ENCODE data around the gene MACO1. TPM values are rescaled to one million over a fixed set of nuclear protein-coding genes. Genes with fewer than 3 reads are reported as not detected.
"Not testable (repeated sequence)": the region's sequence is repeated elsewhere in the genome, so short reads cannot be mapped to it uniquely, and the experiment has no call there.

Gene MACO1
- total and polyA plus RNA-seq, 9 of the 15 experiments (the other 6 are each of a cell fraction or from before 2014, with no cell fraction given), result 4.6 to 28.4 (median 21.7) TPM

DNA sequence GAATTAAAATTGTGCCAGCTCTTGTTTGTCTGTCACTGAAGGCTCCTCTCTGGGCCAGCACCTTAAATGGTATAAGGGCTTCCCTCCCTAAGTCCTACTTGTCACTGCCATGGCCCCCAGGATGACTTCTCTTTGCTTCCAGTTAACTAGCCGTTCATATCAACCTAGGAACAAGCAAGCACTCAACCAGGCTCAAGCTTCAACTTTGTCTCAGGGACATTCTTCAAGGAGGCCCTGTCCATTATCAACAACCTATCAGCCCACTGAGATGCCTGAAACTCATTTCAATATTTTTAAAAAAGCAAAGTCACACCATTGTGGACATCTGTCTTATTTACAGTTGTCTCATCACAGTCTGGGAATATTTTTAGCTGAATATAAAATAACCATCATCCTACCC lies 11.4 kb upstream of the MACO1 start:
- ChIA-PET POLR2A (interaction anchor here (1.2 kb wide), 1 partner anchor 15 kb away, joined by 4 read pairs; no protein-coding TSS in a partner anchor), CTCF (ENCODE audit: low intra/inter-chr PET ratio) (interaction anchor here (0.6 kb wide), 1 partner anchor 9 kb away, joined by 3 read pairs; no protein-coding TSS in a partner anchor)
- in situ Hi-C loops (cut with MboI); H3K9me1 ChIP-seq (ENCODE audit: control insufficient read depth, insufficient read depth, low read length); H3K79me2 ChIP-seq (ENCODE audit: control insufficient read depth, insufficient read depth, low read length); H2AFZ ChIP-seq (ENCODE audit: low read depth, low read length); BruUV-seq (replicated peaks); H3K36me3 ChIP-seq (ENCODE audit: control insufficient read depth, insufficient read depth, low read length); H3K27me3 ChIP-seq (ENCODE audit: control insufficient read depth in 2 of 2, insufficient read depth in 2 of 2, low read length in 2 of 2); H4K20me1 ChIP-seq (replicated peaks; ENCODE audit: control insufficient read depth, insufficient read depth, low read length); H3K9me3 ChIP-seq (replicated peaks; ENCODE audit: control insufficient read depth, insufficient read depth, low read depth, low read length); H3K4me3 ChIP-seq; intact Hi-C loops (cut with micrococcal nuclease): not testable (repeated sequence)
- H3K4me2 ChIP-seq (ENCODE audit: insufficient read depth, low read length), result peak overlapping the region; percentile 55
- ATAC-seq (peak; percentile 16), DNase-seq (ENCODE audit: extremely low read depth in 1 of 4, low spot score in 3 of 4) (peak in 1 of 4 experiments; percentile 55), FAIRE-seq (peak; percentile 61)
- 17% methylated on average over 1 of the region's 1 CpG for WGBS (ENCODE audit: insufficient coverage, low coverage, missing lambda C conversion rate)
- TF ChIP-seq, protein P1, sequence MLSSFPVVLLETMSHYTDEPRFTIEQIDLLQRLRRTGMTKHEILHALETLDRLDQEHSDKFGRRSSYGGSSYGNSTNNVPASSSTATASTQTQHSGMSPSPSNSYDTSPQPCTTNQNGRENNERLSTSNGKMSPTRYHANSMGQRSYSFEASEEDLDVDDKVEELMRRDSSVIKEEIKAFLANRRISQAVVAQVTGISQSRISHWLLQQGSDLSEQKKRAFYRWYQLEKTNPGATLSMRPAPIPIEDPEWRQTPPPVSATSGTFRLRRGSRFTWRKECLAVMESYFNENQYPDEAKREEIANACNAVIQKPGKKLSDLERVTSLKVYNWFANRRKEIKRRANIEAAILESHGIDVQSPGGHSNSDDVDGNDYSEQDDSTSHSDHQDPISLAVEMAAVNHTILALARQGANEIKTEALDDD (IDR thresholded peaks at IDR 0.05), result peak; percentile 61; the same call in 1 of the 2 replicates
- peak overlapping the region in 1 of 2 experiments; percentile 34; a peak in 2 of 4 replicates for H3K9ac ChIP-seq (ENCODE audit: insufficient read depth in 1 of 2, low read depth in 2 of 2, low read length in 2 of 2)
- peak overlapping the region; percentile 41; the same call in 2 of the 3 replicates for H3K27ac ChIP-seq (ENCODE audit: extremely low read depth, low read depth, low read length)
- H3K4me1 ChIP-seq (replicated peaks in 1 of 2; ENCODE audit: control insufficient read depth in 2 of 2, insufficient read depth in 2 of 2, low read length in 2 of 2), result peaks cover 21 to 24% of the 10 kb centered on the region in 2 experiments; a peak in 4 of 5 replicates

DNA sequence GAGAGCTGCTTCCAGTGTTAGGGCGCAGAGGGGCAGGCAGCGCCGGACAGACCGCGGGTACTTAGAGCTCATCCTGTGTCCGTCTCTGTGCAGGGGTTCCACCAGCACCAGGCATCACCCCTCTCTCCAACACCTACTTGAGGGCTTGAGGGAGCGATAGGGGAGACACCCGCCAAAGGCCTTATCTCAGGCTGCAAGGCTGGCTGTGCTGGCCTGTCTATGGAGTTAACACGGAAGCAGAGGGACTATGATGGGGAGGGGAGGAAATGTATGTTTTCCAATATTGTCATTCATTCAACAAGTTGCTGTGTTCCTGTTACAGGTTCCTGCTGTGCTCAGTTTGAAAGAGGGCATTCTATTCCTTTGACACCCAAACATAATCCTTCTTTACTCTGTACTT lies 10.0 kb upstream of the MACO1 start, which contains the start of gene RHCE:
RHCE (minus strand) TSS at position 111 of the 400 bp plus-strand sequence; CDS start at position 72, 39 bp downstream.
- H3K9me1 ChIP-seq (ENCODE audit: control insufficient read depth, insufficient read depth, low read length); BruUV-seq (replicated peaks); H4K20me1 ChIP-seq (replicated peaks; ENCODE audit: control insufficient read depth, insufficient read depth, low read length); H3K9me3 ChIP-seq (replicated peaks; ENCODE audit: control insufficient read depth, insufficient read depth, low read depth, low read length); intact Hi-C loops (cut with micrococcal nuclease); in situ Hi-C loops (cut with MboI); H3K79me2 ChIP-seq (ENCODE audit: control insufficient read depth, insufficient read depth, low read length); H3K36me3 ChIP-seq (ENCODE audit: control insufficient read depth, insufficient read depth, low read length); H3K27me3 ChIP-seq (ENCODE audit: control insufficient read depth in 2 of 2, insufficient read depth in 2 of 2, low read length in 2 of 2); DNase-seq (ENCODE audit: extremely low read depth in 1 of 4, low spot score in 3 of 4); CTCF ChIA-PET (ENCODE audit: low intra/inter-chr PET ratio); TF ChIP-seq TEAD4 (CRISPR knock-in tag; IDR thresholded peaks at IDR 0.05; ENCODE audit: borderline replicate concordance): not testable (repeated sequence)
- ATAC-seq (peak; percentile 92), FAIRE-seq (peak; percentile 99)
- peak within 1 kb of the TSS; percentile 64 for H2AFZ ChIP-seq (ENCODE audit: low read depth, low read length)
- H3K4me2 ChIP-seq (ENCODE audit: insufficient read depth, low read length), result peak within 1 kb of the TSS; percentile 72
- WGBS (ENCODE audit: insufficient coverage, low coverage, missing lambda C conversion rate), result 4% methylated on average over 8 of the region's 9 CpGs
- peaks cover 20 to 21% of the 10 kb centered on the region in 2 experiments; a peak in 4 of 5 replicates for H3K4me1 ChIP-seq (replicated peaks in 1 of 2; ENCODE audit: control insufficient read depth in 2 of 2, insufficient read depth in 2 of 2, low read length in 2 of 2)
- H3K4me3 ChIP-seq, result peak within 1 kb of the TSS; percentile 21
- peak within 1 kb of the TSS in 1 of 2 experiments; percentile 50; a peak in 2 of 4 replicates for H3K9ac ChIP-seq (ENCODE audit: insufficient read depth in 1 of 2, low read depth in 2 of 2, low read length in 2 of 2)
- peak within 1 kb of the TSS; percentile 53 for H3K27ac ChIP-seq (ENCODE audit: extremely low read depth, low read depth, low read length)
- POLR2A ChIA-PET, result interaction anchor here (0.8 kb wide), 1 partner anchor 10 kb away, joined by 3 read pairs; the partner anchor contains the start of gene MACO1
- 0 out of 2 replicates have a peak, but pooled peaks have one; percentile 9 for TF ChIP-seq CREM (IDR thresholded peaks at IDR 0.05; ENCODE audit: low read depth)
- TF ChIP-seq POLR2AphosphoS5 (IDR thresholded peaks at IDR 0.05; ENCODE audit: control insufficient read depth, insufficient read depth, low read depth, low read length), result peak; percentile 35; the same call in 1 of the 2 replicates
- TF ChIP-seq GATA2 (CRISPR knock-in tag; IDR thresholded peaks at IDR 0.05), result peak; percentile 43; the same call in 1 of the 2 replicates
- TF ChIP-seq CBFA2T3 (IDR thresholded peaks at IDR 0.05), result peak; percentile 78
- TF ChIP-seq NFIC (IDR thresholded peaks at IDR 0.05), result peak; percentile 37; the same call in 1 of the 2 replicates
- peak; percentile 60 for TF ChIP-seq NCOR1 (IDR thresholded peaks at IDR 0.05)
- peak; percentile 62 for TF ChIP-seq TEAD4 (IDR thresholded peaks at IDR 0.05; ENCODE audit: low read length)
- peak; percentile 74 for TF ChIP-seq CBFA2T2 (conservative IDR thresholded peaks at IDR 0.05)
- TF ChIP-seq KLF16 (IDR thresholded peaks at IDR 0.05), result peak; percentile 42; the same call in 1 of the 2 replicates
- peak; percentile 81 for TF ChIP-seq TCF3 (CRISPR knock-in tag; IDR thresholded peaks at IDR 0.05)
- TF ChIP-seq ARID1B (IDR thresholded peaks at IDR 0.05), result peak; percentile 66
- peak; percentile 18; the same call in 1 of the 2 replicates for TF ChIP-seq EP300 (IDR thresholded peaks at IDR 0.05; ENCODE audit: low read length)
- peak; percentile 69; the same call in 1 of the 2 replicates for TF ChIP-seq TAL1 (IDR thresholded peaks at IDR 0.05)

Measured in K562 (cell line).